Dedifferentiated amniotic fluid mesenchymal stem cell (primary cell): ENCODE data around the gene MAL.

Experiments used
- DNase-seq: peaks from one replicate; pipeline ENCODE4 v3.0.0-alpha.2; 2016; ENCODE audit errors: extremely low spot score

MAL gene

DNA sequence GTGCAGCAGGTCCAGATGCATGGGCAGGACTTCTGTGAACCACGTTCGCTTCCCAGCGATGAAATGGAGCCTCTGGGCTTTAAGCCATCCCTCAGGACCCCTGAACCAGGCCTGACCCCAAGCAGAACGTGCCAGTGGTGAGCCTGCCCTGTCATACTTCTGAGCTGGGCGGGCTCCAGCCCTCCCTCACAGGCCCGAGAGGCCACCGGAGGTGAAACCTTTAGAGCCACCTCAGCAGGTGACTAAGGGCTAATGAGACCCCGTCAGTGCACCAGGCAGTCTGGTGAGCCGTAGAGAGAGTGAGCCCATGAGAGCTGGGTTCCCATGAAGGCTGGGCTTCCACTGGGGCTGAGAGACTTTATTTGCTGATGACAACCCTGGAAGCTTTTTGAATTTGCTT lies 8.9 kb upstream of the MAL start:
- DNase-seq: no peak

GRCh38 chr2:95017071-95017501 lies 8.4 kb upstream of the MAL start:
- no peak for DNase-seq

- DNase-seq: no peak
Observed at GRCh38 chr2:95017836-95018235, 7.7 kb upstream of the MAL start.

- DNase-seq: no peak
Observed at GRCh38 chr2:95018301-95018700, 7.2 kb upstream of the MAL start.

DNA sequence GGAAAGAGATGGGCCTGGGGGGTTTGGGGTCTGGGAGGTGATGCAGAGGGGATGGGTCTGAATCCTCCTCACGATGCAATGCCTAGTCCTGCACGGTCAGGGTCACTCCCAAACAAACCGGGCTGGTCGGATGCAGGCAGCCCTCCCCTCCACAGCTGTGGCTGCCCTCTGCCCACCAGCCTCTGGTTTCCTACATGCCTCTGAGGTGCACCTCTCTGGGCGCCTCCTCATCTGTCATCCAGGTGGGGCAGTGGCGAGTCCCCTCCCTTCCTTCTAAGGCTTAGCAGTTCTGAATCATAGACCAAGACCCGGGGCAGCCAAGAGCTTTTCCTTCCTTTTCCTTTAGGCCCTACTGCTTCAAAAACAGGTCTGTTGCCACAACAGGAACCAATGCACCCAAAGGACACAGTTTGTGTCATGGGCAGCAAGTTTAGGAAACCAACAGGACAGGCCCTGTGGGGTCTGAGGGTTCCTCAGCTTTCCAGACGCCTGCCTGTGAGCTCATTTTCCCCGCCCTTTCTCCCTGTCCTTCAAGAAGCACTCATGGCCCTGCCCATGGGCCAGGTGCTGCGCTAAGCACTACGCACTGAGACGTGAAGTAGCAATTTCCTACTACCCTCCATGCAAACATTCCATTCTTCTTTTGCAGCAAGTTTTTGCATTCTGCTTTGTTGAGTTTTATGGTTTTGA lies 6.5 kb upstream of the MAL start:
- DNase-seq: no peak

GRCh38 chr2:95019572-95019971 lies 5.9 kb upstream of the MAL start:
- DNase-seq: no peak

GRCh38 chr2:95020275-95021022 lies 5.1 kb upstream of the MAL start:
- no peak for DNase-seq

GRCh38 chr2:95021023-95021416 lies 4.5 kb upstream of the MAL start:
- no peak for DNase-seq

DNA sequence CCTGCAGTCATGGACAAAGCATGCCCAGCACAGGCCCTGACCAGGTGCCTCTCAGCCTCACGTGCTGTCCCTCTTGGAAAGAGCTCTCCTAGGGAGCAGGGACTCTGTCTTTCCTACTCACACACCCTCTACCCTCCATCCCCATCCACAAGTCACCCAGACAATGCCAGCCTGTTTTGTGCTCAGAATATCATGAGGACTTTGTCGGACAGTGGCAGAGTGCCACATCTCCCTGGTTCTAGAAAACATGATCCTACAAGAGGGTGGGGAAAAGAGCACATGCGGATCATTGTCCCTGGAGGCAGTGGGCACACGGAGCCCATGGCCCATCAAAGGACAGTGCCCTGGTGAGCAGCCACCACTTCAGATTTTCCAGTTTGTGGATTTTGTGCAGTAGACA lies 3.7 kb upstream of the MAL start:
- no peak for DNase-seq

DNA sequence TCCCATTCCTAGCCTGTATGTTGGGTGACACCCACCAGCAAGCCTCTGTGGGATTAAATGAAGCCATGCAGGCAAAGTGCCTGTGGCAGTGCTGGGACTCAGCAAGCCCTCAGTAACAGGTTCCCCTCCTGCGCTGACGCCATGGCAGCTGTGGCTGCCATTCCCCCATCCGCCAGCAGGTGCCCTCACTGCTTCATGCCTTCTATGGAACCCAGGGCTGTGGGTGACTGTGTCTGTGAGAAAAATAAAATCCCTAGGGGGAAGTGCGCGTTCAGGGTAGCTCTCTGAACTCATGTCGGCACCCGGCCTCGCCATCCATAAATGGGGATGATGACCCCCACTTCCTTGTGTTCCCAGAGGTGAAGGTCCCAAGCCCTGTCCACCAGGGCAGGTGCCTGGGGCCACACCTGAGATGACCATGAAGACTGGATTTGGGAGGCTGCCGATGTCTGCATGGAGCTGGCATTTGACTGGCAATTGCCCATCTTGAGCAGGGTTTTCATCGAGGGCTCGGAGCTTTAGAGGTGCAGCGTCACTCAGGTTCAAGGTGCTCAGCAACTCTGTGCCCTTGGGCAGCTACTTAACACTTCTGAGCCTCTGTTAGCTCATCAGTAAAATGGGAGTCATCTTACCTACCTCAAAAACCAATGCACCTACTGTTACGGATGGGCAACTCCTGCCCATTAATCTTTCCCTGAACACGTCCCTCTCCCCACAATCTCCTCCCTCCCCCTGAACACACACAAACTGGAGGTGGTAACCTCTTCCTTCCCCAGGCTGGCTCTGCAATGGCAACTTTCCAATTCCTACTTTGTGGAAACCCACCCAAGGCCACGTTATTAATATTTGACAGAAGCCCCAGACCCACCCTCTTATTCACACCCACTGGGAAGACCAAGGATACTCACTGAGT lies 2.9 kb upstream of the MAL start:
- DNase-seq: no peak

DNA sequence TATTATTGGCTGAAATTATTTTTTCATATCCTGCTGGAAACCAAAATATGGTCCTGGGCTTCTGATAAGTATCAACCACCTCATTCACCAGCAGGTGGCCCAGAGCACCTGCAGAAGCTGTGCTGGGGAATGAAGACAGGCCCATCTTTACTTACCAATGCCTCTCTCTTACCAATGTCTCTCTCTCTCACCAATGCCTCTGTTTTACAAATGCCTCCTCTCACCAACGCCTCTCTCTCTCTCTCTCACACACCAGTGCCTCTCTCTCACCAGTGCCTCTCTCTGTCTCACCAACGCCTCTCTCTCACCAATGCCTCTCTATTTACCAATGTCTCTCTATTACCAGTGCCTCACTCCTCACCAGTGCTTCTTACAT lies 2.3 kb upstream of the MAL start:
- no peak for DNase-seq

DNA sequence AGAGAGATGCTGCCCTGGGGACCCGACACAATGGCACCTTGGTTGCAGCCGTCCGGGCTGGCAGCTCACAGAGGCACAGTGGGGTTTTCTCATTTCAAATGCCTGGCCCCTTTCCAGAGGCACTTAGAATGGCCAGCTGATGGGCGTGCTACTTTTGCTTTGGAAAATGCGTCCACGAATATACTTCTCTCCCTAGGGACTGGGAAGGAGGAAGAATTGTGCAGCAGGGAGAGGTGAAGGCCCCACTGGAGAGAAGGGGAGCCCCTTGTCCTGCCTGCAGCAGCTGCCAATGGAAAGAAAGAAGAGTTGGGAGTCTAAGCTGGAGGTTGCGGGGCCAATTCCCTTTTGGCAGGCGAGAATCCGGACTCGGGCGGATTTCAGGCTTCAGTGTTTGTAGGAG lies 1.1 kb upstream of the MAL start:
- no peak for DNase-seq

- no peak for DNase-seq
Observed at GRCh38 chr2:95024960-95025405, 525 bp upstream of the MAL start.

- no peak for DNase-seq
Observed at GRCh38 chr2:95026471-95027368, 1.2 kb downstream of the MAL start.

- DNase-seq: no peak
Observed at GRCh38 chr2:95027369-95027720, 1.8 kb downstream of the MAL start.

- DNase-seq: no peak
Observed at GRCh38 chr2:95029898-95030341, 4.4 kb downstream of the MAL start.

DNA sequence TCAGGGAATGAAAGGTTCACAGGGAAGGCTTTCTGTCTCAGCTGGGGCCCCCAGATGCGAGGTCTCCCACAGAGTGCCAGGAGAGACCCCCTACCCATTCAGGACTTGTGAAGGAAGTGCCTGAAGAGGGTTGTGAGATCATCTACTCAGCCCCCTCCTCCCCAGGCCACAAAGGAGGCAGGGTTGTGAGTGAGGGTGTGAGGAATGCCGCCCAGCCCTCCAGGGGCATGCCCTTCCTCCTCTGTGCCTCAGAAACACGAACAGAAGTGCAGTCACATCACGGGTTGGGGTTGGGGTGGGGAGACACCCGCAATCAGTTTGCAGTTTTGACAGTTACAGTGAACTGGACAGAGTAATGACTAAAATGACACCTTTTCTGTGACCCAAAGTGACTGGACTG lies 5.0 kb downstream of the MAL start:
- no peak for DNase-seq

GRCh38 chr2:95031076-95031725 lies 5.7 kb downstream of the MAL start:
- DNase-seq: no peak

GRCh38 chr2:95031726-95032116 lies 6.2 kb downstream of the MAL start:
- no peak for DNase-seq

DNA sequence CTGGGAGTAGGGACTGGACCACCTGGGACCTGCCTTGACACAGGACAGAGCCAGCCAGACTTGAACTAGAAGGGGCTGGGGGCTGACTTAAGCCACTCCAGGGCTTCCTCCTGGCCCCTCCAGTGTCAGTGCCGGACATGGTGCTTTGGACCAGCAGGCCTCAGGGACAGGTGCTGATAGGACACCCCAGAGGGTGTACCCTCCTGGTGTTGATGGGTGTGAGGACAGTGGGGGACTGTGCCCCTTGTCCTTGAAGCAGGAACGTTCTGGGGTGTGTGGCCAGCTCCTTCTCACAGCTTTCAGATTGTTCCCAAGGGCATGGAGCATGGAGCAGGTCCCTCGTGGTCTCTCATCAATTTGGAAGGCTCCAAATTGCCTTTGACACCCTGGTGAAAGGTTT lies 6.8 kb downstream of the MAL start:
- DNase-seq: no peak
